SK-N-SH treated with all-trans-retinoic acid at 6 μM for 48 hours (cell line): ENCODE measurements around the gene CD6.

Source experiments
- CREB5 ChIP-seq: fragments of 250-450 bp; sonication (Bioruptor Pico); IDR thresholded peaks from 2 replicates; pipeline ENCODE4 v1.5.1; 2020; ENCODE audit warnings: low read depth, mild to moderate bottlenecking, moderate library complexity
- CSRNP3 ChIP-seq: fragments of 250-450 bp; sonication (Bioruptor Pico); IDR thresholded peaks from 2 replicates; pipeline ENCODE4 v1.5.1; 2021; ENCODE audit warnings: mild to moderate bottlenecking, moderate library complexity
- OSR1 ChIP-seq: fragments of 250-450 bp; sonication (Bioruptor Pico); IDR thresholded peaks from 2 replicates; pipeline ENCODE4 v1.8.0; 2022; ENCODE audit warnings: moderate library complexity, mild to moderate bottlenecking, inconsistent platforms
- PATZ1 ChIP-seq: fragments of 250-450 bp; sonication (Bioruptor Pico); IDR thresholded peaks from 2 replicates; pipeline ENCODE4 v1.8.0; 2020; ENCODE audit warnings: mild to moderate bottlenecking, moderate library complexity, borderline replicate concordance
- PPARA ChIP-seq: fragments of 250-450 bp; sonication (Bioruptor Pico); IDR thresholded peaks from 2 replicates; pipeline ENCODE4 v1.5.0; 2020; ENCODE audit warnings: mild to moderate bottlenecking, borderline replicate concordance
- TCF4 ChIP-seq: fragments of 250-450 bp; sonication (Bioruptor Pico); IDR thresholded peaks from 2 replicates; pipeline ENCODE4 v1.8.0; 2021; ENCODE audit warnings: mild to moderate bottlenecking, moderate library complexity, borderline replicate concordance
- TOX ChIP-seq: fragments of 250-450 bp; sonication (Bioruptor Pico); IDR thresholded peaks from 2 replicates; pipeline ENCODE4 v1.8.0; 2021; ENCODE audit warnings: mild to moderate bottlenecking, moderate library complexity, borderline replicate concordance
- ZFP3 ChIP-seq: fragments of 250-450 bp; sonication (Bioruptor Pico); IDR thresholded peaks from 2 replicates; pipeline ENCODE4 v1.5.0; 2020; ENCODE audit warnings: mild to moderate bottlenecking, moderate library complexity
- ZNF565 ChIP-seq: fragments of 450-650 bp; formaldehyde crosslinking; conservative IDR thresholded peaks from 2 replicates; pipeline ENCODE4 v1.5.0; 2020; ENCODE audit warnings: low read depth, mild to moderate bottlenecking, moderate library complexity
- ZNF8 ChIP-seq: fragments of 450-650 bp; formaldehyde crosslinking; IDR thresholded peaks from 2 replicates; pipeline ENCODE4 v1.5.0; 2020; ENCODE audit warnings: mild to moderate bottlenecking, moderate library complexity

GRCh38 chr11:61012737-61013215, 41.3 kb downstream of the CD6 start:
- TF ChIP-seq TOX (CRISPR knock-in tag) (no peak), ZFP3 (CRISPR knock-in tag) (no peak), PATZ1 (CRISPR knock-in tag) (no peak), OSR1 (no peak), ZNF8 (CRISPR knock-in tag) (no peak), ZNF565 (CRISPR knock-in tag) (no peak), CSRNP3 (no peak), PPARA (no peak), CREB5 (no peak), TCF4 (CRISPR knock-in tag) (no peak)
